GM19023 (cell line): ENCODE results near the gene ZNF235.
"Not testable (repeated sequence)": the region's sequence is repeated elsewhere in the genome, so short reads cannot be mapped to it uniquely, and the experiment has no call there.

ENCODE experiments used
- ATAC-seq: cut with Tn5 transposase; IDR thresholded peaks from one replicate; pipeline ENCODE4 v1.9.1; 2021; ENCODE audit warnings: mild to moderate bottlenecking, moderate library complexity; ENCODE audit not compliant: unreplicated experiment

ZNF235 gene

GRCh38 chr19:44258136-44258535 lies 46.7 kb downstream of the ZNF235 start:
- ATAC-seq, result no peak

- ATAC-seq, result no peak
These were observed 49.0 kb downstream of the ZNF235 start for GRCh38 chr19:44255705-44256411.

DNA sequence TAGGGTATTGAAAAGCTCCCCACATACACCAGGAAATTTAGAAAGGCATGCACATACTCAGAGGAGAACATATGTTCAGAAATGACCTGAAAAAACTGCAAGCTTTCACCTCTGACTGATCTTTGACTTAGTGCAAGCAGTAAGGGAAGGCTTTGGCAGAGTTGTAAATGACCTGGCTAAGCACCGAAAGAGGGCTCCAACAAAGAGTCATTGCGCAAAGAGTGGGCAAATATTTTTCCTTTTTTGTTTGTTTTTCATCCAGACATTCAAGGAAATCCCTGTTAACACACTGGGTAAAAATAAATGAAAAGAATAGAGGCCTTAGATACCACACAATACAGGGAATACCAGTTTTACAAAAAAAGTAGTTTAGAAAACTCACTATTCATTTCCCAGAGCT lies 50.3 kb downstream of the ZNF235 start:
- no peak for ATAC-seq

DNA sequence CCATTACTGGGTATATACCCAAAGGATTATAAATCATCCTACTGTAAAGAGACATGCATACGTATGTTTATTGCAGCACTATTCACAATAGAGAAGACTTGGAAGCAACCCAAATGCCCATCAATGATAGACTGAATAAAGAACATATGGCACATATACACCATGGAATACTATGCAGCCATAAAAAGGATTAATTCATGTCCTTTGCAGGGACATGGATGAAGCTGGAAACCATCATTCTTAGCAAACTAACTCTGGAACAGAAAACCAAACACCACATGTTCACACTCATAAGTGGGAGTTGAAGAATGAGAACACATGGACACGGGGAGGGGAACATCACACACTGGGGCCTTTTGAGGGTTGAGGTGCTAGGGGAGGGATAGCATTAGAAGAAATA lies 51.4 kb downstream of the ZNF235 start:
- not testable (repeated sequence) for ATAC-seq

DNA sequence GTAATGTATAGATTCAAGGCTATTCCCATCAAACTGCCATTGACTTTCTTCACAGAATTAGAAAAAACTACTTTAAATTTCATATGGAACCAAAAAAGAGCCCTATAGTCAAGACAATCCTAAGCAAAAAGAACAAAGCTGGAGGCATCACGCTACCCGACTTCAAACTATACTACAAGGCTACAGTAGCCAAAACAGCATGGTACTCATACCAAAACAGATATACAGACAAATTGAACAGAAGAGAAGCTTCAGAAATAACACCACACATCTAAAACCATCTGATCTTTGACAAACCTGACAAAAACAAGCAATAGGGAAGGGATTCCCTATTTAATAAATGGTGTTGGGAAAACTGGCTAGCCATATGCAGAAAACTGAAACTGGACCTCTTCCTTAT lies 52.5 kb downstream of the ZNF235 start:
- not testable (repeated sequence) for ATAC-seq

DNA sequence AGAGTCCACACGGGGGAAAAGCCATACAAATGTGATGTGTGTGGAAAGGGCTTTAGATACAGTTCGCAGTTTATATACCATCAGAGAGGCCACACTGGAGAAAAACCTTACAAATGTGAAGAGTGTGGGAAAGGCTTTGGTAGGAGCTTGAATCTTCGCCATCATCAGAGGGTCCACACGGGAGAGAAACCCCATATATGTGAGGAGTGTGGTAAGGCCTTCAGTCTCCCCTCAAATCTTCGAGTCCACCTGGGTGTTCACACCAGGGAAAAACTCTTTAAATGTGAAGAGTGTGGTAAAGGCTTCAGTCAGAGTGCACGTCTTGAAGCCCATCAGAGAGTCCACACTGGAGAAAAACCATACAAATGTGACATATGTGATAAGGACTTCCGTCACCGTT lies 68.4 kb downstream of the ZNF235 start:
- ATAC-seq, result no peak
